ENCODE results near the gene EIF3F.
"Not testable (repeated sequence)": the region's sequence is repeated elsewhere in the genome, so short reads cannot be mapped to it uniquely, and the experiment has no call there.

Gene EIF3F

DNA sequence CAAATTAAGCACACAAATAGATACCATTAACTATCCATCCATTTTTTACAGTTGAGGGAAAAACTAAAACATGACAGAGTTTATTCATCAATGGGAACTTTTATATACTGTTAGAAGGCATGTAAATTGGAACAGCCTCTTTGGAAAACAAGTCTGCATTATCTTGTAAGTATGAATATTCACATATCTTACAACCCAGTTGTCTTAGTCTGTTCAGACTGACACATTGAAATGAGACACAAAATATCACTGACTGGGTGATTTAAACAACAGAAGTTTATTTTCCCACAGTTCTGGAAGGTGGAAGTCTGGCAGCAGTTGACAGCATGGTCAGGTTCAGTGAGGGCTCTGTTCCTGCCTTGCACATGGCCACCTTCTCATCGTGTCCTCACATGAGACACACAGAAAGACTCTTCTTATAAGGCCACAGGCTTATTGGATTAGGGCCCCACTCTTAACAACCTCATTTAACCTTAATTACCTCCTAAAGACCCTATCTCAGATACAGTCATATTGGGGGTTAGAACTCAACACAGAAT, 5.4 kb upstream of the EIF3F start:
- Histone ChIP-seq H3K27ac (no peak overlapping the region), H3K4me2 (no peak overlapping the region), H4K20me1 (ENCODE audit: insufficient read depth) (no peaks in the 10 kb centered on the region), H3K9ac (no peak overlapping the region), H3K79me2 (ENCODE audit: insufficient read depth, low read depth) (no peaks in the 10 kb centered on the region), H3K27me3 (ENCODE audit: insufficient read depth, low read depth) (no peaks in the 10 kb centered on the region), H2AFZ (ENCODE audit: low read depth) (no peak overlapping the region), H3K36me3 (ENCODE audit: insufficient read depth) (no peaks in the 10 kb centered on the region), H3K4me3 (IDR thresholded peaks at IDR 0.05; ENCODE audit: insufficient read depth, low read depth, low read length) (no peak overlapping the region), H3K4me1 (ENCODE audit: low read depth, poor library complexity, severe bottlenecking) (peaks cover 10% of the 10 kb centered on the region)
- TF ChIP-seq CTCF (conservative IDR thresholded peaks at IDR 0.05; ENCODE audit: low read depth, low read length), result no peak

GRCh38 chr11:7982582-7983119, 4.5 kb upstream of the EIF3F start:
- Histone ChIP-seq H3K9ac (no peak overlapping the region), H3K4me1 (ENCODE audit: low read depth, poor library complexity, severe bottlenecking) (peaks cover 7% of the 10 kb centered on the region)

DNA sequence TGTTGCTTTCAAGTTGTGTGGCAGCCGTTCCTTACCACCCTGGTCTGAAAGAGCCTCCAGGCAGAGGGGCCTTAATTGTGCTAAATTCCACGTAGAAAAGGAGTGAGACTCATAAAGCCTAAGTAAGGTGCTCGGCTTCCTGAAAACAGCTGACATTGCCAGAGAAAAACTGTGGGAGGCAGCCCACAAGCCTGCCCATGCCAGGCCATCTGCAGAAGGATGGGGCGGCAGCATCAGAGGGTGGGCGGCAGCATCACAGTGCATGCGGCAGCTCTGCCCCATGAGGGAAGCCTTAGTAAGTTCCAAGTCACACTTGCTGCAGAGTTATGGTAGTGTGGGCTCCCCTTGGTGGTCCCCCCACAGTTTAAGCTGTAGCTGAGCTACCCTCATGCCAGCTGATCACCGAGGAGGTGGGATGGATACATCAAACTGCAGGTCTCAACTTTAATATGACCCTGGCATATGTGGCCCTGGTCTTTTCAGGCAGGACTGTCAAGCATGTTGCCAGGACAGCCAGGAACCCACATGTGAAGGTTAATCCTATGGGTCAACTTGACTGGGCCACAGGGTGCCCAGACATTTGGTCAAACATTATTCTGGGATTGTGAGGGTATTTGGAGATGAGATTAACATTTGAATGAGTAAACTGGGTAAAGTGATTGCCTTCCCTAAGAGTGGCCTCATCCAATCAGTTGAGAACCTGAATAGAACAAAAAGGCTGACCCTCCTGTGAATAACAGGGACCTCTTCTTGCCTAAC, 3.1 kb upstream of the EIF3F start:
- H4K20me1 ChIP-seq (ENCODE audit: insufficient read depth), result no peaks in the 10 kb centered on the region
- H3K27ac ChIP-seq, result no peak overlapping the region
- H3K9ac ChIP-seq, result no peak overlapping the region
- no peak overlapping the region for H2AFZ ChIP-seq (ENCODE audit: low read depth)
- H3K4me1 ChIP-seq (ENCODE audit: low read depth, poor library complexity, severe bottlenecking), result peaks cover 17% of the 10 kb centered on the region
- H3K36me3 ChIP-seq (ENCODE audit: insufficient read depth), result no peaks in the 10 kb centered on the region
- no peak overlapping the region for H3K4me3 ChIP-seq (IDR thresholded peaks at IDR 0.05; ENCODE audit: insufficient read depth, low read depth, low read length)
- no peaks in the 10 kb centered on the region for H3K27me3 ChIP-seq (ENCODE audit: insufficient read depth, low read depth)
- H3K79me2 ChIP-seq (ENCODE audit: insufficient read depth, low read depth), result peaks cover 19% of the 10 kb centered on the region
- no peak for TF ChIP-seq CTCF (conservative IDR thresholded peaks at IDR 0.05; ENCODE audit: low read depth, low read length)
- H3K4me2 ChIP-seq, result no peak overlapping the region

More at GRCh38 chr11:7982582-7983119, 4.5 kb upstream of the EIF3F start:
- Histone ChIP-seq H3K4me3 (IDR thresholded peaks at IDR 0.05; ENCODE audit: insufficient read depth, low read depth, low read length) (no peak overlapping the region), H3K27ac (no peak overlapping the region), H3K27me3 (ENCODE audit: insufficient read depth, low read depth) (no peaks in the 10 kb centered on the region), H4K20me1 (ENCODE audit: insufficient read depth) (no peaks in the 10 kb centered on the region), H3K79me2 (ENCODE audit: insufficient read depth, low read depth) (peaks cover 5% of the 10 kb centered on the region), H3K4me2 (no peak overlapping the region), H2AFZ (ENCODE audit: low read depth) (no peak overlapping the region), H3K36me3 (ENCODE audit: insufficient read depth) (no peaks in the 10 kb centered on the region)
- no peak for TF ChIP-seq CTCF (conservative IDR thresholded peaks at IDR 0.05; ENCODE audit: low read depth, low read length)

GRCh38 chr11:7987560-7987883, 385 bp downstream of the EIF3F start:
- Histone ChIP-seq H3K9ac (peak overlapping the region; percentile 78), H3K79me2 (ENCODE audit: insufficient read depth, low read depth) (peaks cover 41% of the 10 kb centered on the region), H3K27ac (peak overlapping the region; percentile 31; the same call in 1 of the 2 replicates), H3K4me2 (peak overlapping the region; percentile 98), H2AFZ (ENCODE audit: low read depth) (peak overlapping the region; percentile 45; the same call in 1 of the 2 replicates), H3K4me1 (ENCODE audit: low read depth, poor library complexity, severe bottlenecking) (peaks cover 22% of the 10 kb centered on the region)
- H3K4me3 ChIP-seq (IDR thresholded peaks at IDR 0.05; ENCODE audit: insufficient read depth, low read depth, low read length); H4K20me1 ChIP-seq (ENCODE audit: insufficient read depth); H3K27me3 ChIP-seq (ENCODE audit: insufficient read depth, low read depth); H3K36me3 ChIP-seq (ENCODE audit: insufficient read depth): not testable (repeated sequence)

All from KMS-11 (cell line).